Urinary bladder (tissue), 4 donors: Measurements from ENCODE around the gene BOLL. TPM values are rescaled to one million over a fixed set of nuclear protein-coding genes. Genes with fewer than 3 reads are reported as not detected.
"Not testable (repeated sequence)": the region's sequence is repeated elsewhere in the genome, so short reads cannot be mapped to it uniquely, and the experiment has no call there.

ENCODE experiments used
- DNase-seq: peaks from one replicate; pipeline ENCODE4 v3.0.0-alpha.2; 2015; ENCODE audit errors: extremely low spot score
- H3K27ac ChIP-seq: one replicate; pipeline ENCODE4 v1.5.1; 2013; ENCODE audit warnings: low read depth, mild to moderate bottlenecking, moderate library complexity
- H3K36me3 ChIP-seq: one replicate; pipeline ENCODE4 v1.6.1; 2013; ENCODE audit warnings: mild to moderate bottlenecking, moderate library complexity; ENCODE audit not compliant: insufficient read depth
- H3K4me1 ChIP-seq: one replicate; pipeline ENCODE4 v1.6.1; 2013; ENCODE audit warnings: mild to moderate bottlenecking, moderate library complexity; ENCODE audit not compliant: insufficient read depth
- H3K4me3 ChIP-seq: one replicate; pipeline ENCODE4 v1.5.1; 2013; ENCODE audit warnings: low read depth, low read length
- WGBS: extraction: QIAGEN DNeasy Blood & Tissue Kit; methylation state at CpG from one replicate; pipeline ENCODE4 v1.1.7; 2013; 5-methylcytosine and 5-hydroxymethylcytosine counted together
- polyA plus RNA-seq: library from polyadenylated mRNA; stranded (reverse); fragments of 200-250 nt; gene quantifications from one replicate; pipeline ENCODE4 v1.2.3, GENCODE V29; 2013
- total RNA-seq: library from RNA; depleted of rRNA; stranded (reverse); fragments of >200 nt; gene quantifications from one replicate; pipeline ENCODE4 v1.2.3, GENCODE V29; 2014
- donor health status: healthy with polysubstance abuse.
- donor health status: healthy.

BOLL gene
- total and polyA plus RNA-seq, 2 donors: 0.11 TPM; not detected in 1

- WGBS: 85% methylated on average over 3 of the region's 3 CpGs
- H3K4me1 ChIP-seq: no peaks in the 10 kb centered on the region
- H3K36me3 ChIP-seq: no peaks in the 10 kb centered on the region
- no peak for DNase-seq
- H3K27ac ChIP-seq: no peak overlapping the region
- H3K4me3 ChIP-seq: no peak overlapping the region
Observed at GRCh38 chr2:197760293-197760657, 24.8 kb downstream of the BOLL start.

- 82% methylated on average over 11 of the region's 11 CpGs for WGBS
Observed at GRCh38 chr2:197759625-197760292, 25.4 kb downstream of the BOLL start.

GRCh38 chr2:197759013-197759412 lies 26.1 kb downstream of the BOLL start:
- Histone ChIP-seq H3K36me3 (no peaks in the 10 kb centered on the region), H3K27ac (no peak overlapping the region), H3K4me1 (no peaks in the 10 kb centered on the region), H3K4me3 (no peak overlapping the region)
- 58% methylated on average over 4 of the region's 4 CpGs for whole genome bisulfite sequencing
- DNase-seq: no peak

More at GRCh38 chr2:197759625-197760292, 25.4 kb downstream of the BOLL start:
- Histone ChIP-seq H3K27ac (no peak overlapping the region), H3K36me3 (no peaks in the 10 kb centered on the region), H3K4me1 (no peaks in the 10 kb centered on the region), H3K4me3 (no peak overlapping the region)
- no peak for DNase-seq

- Histone ChIP-seq H3K4me3 (no peak overlapping the region), H3K4me1 (no peaks in the 10 kb centered on the region), H3K27ac (no peak overlapping the region), H3K36me3 (no peaks in the 10 kb centered on the region)
- no peak for DNase-seq
Observed at GRCh38 chr2:197740200-197740599, 44.9 kb downstream of the BOLL start.

GRCh38 chr2:197728555-197729544 lies 56.3 kb downstream of the BOLL start:
- not testable (repeated sequence) for DNase-seq, H3K4me1 ChIP-seq, H3K36me3 ChIP-seq, H3K27ac ChIP-seq, H3K4me3 ChIP-seq
- 91% methylated on average over 31 of the region's 32 CpGs for WGBS

GRCh38 chr2:197727011-197727410 lies 58.1 kb downstream of the BOLL start:
- no peak for DNase-seq
- no peak overlapping the region for H3K4me3 ChIP-seq
- H3K27ac ChIP-seq: no peak overlapping the region
- no peaks in the 10 kb centered on the region for H3K4me1 ChIP-seq
- H3K36me3 ChIP-seq: no peaks in the 10 kb centered on the region

- DNase-seq: no peak
- Histone ChIP-seq H3K36me3 (no peaks in the 10 kb centered on the region), H3K4me3 (no peak overlapping the region), H3K27ac (no peak overlapping the region), H3K4me1 (no peaks in the 10 kb centered on the region)
- 82% methylated on average over 2 of the region's 2 CpGs for WGBS
Observed at GRCh38 chr2:197717863-197718262, 67.3 kb downstream of the BOLL start.

GRCh38 chr2:197713271-197713670 lies 71.8 kb downstream of the BOLL start:
- no peak for DNase-seq
- 84% methylated on average over 3 of the region's 3 CpGs for WGBS
- H3K36me3 ChIP-seq: no peaks in the 10 kb centered on the region
- no peak overlapping the region for H3K27ac ChIP-seq
- H3K4me1 ChIP-seq: no peaks in the 10 kb centered on the region
- no peak overlapping the region for H3K4me3 ChIP-seq

GRCh38 chr2:197711578-197711977 lies 73.5 kb downstream of the BOLL start:
- H3K4me3 ChIP-seq: no peak overlapping the region

GRCh38 chr2:197710424-197711042 lies 74.6 kb downstream of the BOLL start:
- H3K4me3 ChIP-seq: no peak overlapping the region
- H3K27ac ChIP-seq: no peak overlapping the region
- DNase-seq: no peak
- H3K4me1 ChIP-seq: no peaks in the 10 kb centered on the region
- no peaks in the 10 kb centered on the region for H3K36me3 ChIP-seq

More at GRCh38 chr2:197711578-197711977, 73.5 kb downstream of the BOLL start:
- no peaks in the 10 kb centered on the region for H3K36me3 ChIP-seq
- H3K4me1 ChIP-seq: no peaks in the 10 kb centered on the region
- no peak for DNase-seq
- no peak overlapping the region for H3K27ac ChIP-seq

GRCh38 chr2:197709140-197709539 lies 76.0 kb downstream of the BOLL start:
- H3K4me3 ChIP-seq, H3K4me1 ChIP-seq, DNase-seq, H3K36me3 ChIP-seq, H3K27ac ChIP-seq: not testable (repeated sequence)
- WGBS: 91% methylated on average over 7 of the region's 7 CpGs

- Histone ChIP-seq H3K27ac (no peak overlapping the region), H3K4me3 (no peak overlapping the region), H3K36me3 (no peaks in the 10 kb centered on the region), H3K4me1 (no peaks in the 10 kb centered on the region)
- no peak for DNase-seq
- 57% methylated on average over 2 of the region's 2 CpGs for WGBS
Observed at GRCh38 chr2:197708331-197708730, 76.8 kb downstream of the BOLL start.

GRCh38 chr2:197707316-197708213 lies 77.6 kb downstream of the BOLL start:
- no peak overlapping the region for H3K27ac ChIP-seq
- no peaks in the 10 kb centered on the region for H3K36me3 ChIP-seq
- no peak for DNase-seq
- H3K4me1 ChIP-seq: no peaks in the 10 kb centered on the region
- H3K4me3 ChIP-seq: no peak overlapping the region
- WGBS: 9% methylated on average over 4 of the region's 4 CpGs
